Measurements from ENCODE around the gene PIWIL1.

PIWIL1 gene

DNA sequence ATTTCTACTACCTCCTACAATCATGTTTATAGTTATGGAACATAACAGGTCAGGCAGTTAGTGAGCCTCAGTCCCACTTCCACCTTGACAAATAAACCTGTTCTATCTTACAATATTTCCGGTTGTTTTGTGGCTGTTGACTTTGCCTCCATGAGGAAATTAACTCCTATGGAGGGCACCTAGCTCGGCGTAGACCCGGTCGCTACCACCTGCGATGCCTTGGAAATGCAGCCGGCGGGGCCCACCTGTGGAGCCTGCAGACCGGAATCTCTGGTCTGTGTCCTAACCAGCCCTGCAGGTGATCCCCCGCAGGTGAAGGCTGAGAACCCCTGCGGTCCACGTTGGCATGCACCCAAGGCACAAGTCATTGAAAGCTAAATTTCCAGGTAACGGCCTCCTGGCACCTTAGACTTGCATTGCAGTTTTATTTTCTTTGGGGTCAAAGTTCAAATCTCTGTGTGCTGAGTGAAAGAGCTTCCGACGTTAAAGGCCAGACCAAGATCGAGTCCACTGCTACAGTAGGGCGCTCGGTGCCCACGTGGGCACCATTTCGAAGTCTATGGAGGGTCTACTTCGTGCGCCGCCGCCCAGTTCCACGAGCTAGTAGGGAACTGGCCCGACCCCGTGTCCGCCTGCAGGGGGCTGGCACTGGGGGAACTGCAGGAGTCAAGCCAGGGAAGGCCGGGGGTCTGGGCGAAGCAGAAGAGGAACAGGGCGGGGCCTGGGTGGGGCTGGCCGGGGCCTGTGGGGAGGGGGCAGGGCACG, 782 bp upstream of the PIWIL1 start:
- no peak for DNase-seq (ENCODE audit: low read depth, low spot score)

DNA sequence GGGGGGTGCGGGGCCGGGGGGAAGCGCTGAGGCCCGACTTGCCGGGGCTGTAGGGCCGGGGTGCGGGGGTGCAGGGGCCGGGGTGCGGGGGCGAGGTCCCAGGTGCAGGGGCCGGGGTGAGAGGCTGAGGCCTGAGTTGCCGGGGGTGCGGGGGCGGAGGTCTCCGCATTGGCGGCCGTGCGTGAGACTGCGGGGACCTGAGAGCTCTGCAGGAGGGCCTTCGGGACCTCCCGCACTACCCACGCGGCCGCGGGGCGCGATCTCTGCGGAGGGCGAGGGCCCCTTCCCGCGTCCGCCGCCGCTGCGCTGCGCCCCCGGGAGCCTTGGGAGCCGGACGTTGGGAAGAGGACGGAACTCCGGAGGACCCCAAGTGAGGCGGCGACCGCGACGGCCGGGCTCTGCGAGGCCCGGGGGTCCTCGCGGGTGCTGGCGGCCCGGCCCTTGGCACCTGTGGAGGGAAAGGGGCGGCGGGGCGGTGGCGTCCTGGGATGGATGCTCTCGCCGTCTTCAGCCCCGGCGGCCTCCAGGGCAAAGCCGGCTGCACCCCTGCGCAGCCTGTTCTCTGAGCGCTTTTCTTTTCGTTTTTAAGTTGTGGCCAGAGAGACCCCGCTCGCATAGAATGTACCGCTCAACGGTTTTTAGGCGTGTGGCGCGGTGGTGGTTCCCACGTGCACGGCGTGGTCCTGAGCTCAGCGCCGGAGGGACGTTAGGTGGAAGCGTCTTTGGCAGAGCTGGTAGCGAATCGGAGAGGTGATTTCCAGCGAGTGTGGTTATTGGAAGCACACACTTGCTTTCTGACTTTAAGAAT, 1.3 kb downstream of the PIWIL1 start:
- no peak for DNase-seq (ENCODE audit: low read depth, low spot score)

DNA sequence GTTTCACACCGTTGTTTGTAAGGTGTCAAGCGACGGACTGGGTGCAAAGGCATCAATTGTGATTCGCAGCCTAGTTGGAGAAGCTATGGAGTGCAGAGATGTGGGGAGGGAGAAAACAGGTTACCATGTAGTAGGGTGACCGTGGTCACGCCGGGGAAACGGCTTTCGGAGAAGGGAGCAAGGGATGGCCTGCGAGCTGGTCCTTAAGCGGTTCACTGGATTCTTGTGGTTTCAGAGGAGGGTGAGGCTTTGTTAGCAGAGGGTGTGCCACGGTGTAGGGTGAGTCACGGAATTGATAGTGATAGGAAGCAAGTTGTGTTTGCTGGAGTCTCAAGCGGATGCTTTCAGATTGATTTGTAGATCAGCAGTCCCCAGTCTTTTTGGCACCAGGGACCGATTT, 2.3 kb downstream of the PIWIL1 start:
- no peak for DNase-seq (ENCODE audit: low read depth, low spot score)

DNA sequence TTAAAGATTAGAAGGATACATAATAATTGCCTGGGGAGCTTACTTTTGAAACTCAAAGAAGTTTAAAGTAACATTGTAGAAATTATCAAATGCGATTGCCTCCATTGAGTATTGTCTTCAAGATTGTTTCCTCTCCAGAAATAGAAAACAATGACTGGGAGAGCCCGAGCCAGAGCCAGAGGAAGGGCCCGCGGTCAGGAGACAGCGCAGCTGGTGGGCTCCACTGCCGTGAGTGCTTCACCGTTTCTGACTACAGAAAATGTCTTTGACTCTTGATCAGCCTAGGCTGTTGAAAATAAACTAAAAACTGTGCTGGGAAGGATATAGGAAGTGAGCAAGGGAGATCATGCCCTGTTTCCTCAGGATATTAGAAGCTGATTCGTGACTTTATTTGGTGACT, 4.8 kb downstream of the PIWIL1 start:
- DNase-seq (ENCODE audit: low read depth, low spot score), result no peak

DNA sequence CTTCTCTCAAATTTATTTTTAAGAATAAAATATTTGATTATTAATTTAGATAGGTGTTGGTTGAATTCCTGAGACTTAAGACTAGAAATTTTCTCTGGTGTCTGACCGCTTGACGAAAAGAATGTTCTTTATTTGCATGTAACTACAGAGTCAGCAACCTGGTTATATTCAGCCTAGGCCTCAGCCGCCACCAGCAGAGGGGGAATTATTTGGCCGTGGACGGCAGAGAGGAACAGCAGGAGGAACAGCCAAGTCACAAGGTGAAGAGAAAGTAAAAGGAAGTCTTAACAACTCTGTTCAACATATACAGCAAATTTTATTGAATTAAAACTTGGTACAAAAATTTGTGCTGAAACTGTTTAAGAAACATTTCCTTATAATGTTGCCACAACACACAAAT, 5.2 kb downstream of the PIWIL1 start:
- no peak for DNase-seq (ENCODE audit: low read depth, low spot score)

DNA sequence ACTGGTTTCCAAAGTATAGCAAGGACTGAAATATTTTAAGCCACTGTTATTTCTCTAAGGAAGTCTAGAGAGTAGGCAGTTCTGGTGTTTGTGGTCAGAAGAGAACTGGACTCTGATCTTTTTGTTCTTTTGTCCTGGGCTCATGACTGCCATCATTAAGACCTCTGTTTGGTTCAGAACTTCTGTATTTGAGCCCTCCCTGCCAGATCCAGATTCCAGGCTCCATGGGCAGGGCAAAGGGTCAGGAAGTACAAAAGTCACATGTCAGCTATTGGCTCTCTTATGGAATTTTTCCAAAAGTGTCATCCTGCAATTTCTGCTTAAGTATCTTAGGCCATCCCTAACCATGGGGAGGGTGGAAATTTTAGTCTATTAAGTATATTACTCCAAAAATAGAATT, 6.8 kb downstream of the PIWIL1 start:
- no peak for DNase-seq (ENCODE audit: low read depth, low spot score)

DNA sequence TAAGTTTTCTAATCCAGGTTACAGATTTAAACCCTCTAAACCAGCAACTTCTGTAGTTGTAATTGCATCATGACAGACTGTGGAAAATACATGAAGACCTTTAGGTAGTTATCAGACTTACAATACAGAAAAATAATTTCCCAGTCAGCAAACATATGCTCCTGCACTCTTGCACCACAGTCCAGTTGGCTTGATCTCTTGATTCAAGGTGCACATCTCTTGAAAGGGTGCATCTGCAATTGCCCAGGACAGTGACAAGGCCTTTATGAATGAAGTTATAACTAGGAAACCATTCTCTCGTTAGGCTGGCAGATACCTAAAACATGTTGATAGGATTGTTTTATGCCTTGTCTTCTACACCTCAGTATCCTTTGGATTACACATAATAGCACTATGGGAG, 7.6 kb downstream of the PIWIL1 start:
- DNase-seq (ENCODE audit: low read depth, low spot score), result no peak

DNA sequence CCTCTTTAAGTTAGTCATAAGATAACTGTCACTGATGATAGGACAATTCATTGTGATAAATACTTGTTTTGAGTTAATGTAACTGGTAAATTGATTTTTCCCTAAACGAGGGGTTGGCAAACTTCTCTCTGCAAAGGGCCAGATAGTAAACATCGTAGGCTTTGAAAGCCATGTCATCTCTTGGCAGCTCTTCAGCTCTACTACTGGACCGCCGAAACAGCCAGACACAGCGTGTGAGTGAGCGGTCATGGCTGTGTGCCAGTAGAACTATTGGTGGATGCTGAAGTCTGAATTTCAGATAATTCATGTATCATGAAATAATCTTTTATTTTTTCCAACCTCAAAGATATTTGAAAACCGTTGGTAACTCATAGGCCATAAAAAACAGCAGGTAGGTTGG, 9.9 kb downstream of the PIWIL1 start:
- no peak for DNase-seq (ENCODE audit: low read depth, low spot score)

DNA sequence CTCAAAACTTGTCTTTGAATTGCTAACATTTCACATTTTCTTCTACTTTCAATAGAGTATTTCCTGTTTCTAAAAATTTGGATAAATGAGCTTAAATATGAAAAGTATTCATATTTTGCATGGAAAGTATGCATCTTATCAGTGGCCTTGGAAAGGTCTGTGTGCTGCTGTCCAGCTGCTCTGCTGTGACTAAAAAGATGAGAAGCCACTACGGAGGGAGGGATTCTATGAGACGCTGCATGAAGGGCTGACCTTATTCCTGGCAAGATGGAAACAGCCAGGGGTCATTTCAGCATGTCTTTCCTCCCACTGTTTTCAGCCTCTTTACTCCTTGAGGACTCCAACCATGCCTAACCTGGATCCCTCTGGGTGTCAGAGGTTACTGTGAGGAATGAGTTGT, 13.0 kb downstream of the PIWIL1 start:
- no peak for DNase-seq (ENCODE audit: low read depth, low spot score)

DNA sequence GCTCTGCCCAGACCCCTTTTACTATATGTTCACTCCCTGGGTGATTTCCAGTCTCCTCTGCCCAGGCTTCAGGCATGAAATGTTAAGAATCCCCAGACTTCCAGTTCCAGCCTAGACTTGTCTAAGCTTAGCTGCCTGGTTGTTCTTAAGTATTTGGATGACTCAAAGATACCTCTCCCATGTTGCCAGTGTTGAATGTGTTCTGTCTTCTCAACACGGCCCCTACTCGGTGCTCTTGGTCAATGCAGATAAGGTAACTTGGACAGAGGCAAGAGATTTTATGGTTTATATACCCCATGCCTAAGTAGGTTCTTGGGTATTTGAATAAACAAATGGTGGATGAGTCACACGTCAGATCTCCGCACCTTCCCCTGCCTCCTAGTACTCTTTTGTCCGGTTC, 13.6 kb downstream of the PIWIL1 start:
- no peak for DNase-seq (ENCODE audit: low read depth, low spot score)

DNA sequence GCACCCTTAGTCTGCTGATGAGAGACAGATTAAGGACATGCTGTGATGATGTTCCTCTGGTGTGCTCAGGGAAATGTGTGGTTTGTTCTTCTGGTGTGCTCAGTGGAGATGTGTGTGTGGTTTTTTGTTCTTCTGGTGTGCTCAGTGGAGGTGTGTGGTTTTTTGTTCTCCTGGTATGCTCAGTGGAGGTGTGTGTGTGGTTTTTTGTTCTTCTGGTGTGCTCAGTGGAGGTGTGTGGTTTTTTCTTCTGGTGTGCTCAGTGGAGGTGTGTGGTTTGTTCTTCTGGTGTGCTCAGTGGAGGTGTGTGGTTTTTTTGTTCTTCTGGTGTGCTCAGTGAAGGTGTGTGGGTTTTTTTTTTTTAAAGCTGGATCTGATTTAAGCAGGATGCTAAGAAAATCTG, 15.4 kb downstream of the PIWIL1 start:
- no peak for DNase-seq (ENCODE audit: low read depth, low spot score)

DNA sequence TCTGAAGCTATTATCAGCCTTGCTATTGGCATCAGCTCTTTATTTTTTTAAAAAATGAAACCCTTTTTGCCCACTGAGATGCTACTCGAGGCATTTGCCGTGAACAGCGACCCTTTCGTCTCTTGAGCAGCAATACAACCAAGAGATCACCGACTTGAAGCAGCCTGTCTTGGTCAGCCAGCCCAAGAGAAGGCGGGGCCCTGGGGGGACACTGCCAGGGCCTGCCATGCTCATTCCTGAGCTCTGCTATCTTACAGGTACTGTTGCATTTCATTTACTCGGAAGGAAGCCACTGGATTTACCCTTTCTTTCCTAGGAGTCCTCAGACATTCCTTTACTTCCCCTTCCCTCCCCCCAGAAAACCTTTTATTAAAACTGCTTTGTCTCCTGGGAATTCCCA, 16.7 kb downstream of the PIWIL1 start:
- DNase-seq (ENCODE audit: low read depth, low spot score), result no peak

DNA sequence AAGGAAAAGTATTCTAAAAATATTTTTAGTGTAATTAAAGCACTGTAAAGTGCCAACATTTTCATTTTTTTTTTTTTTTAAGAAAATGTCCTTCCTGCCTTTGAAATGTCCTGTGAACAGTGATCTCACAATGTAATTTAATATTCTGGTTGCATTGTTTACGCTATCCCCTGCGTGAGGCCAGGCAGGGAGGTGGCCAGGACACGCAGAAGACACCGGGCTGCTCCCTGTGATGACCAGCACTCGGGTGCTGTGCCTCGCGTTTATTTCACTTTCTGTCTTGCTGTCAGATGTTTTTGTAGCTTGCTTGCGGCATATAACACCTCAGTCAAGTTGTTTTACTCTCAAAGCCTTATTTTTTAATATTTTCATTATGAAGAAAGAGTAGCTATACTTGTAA, 18.5 kb downstream of the PIWIL1 start:
- no peak for DNase-seq (ENCODE audit: low read depth, low spot score)

DNA sequence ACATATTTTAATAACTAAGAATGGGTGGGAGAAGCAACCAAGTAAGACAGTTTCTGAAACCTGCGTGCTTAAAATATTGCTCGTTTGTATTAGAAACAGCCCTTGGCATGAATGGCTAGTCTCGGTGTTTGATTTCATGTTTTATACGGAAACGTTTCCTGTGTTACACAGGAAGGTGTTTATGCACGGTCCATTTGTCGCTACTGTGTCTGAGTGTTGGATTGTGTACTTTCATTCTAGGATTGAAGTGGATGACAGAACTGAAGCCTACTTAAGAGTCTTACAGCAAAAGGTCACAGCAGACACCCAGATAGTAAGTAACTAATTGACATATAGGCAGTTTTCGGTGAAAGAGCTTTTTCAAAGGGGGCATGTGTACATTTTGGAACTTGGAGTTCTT, 19.6 kb downstream of the PIWIL1 start:
- DNase-seq (ENCODE audit: low read depth, low spot score), result no peak

DNA sequence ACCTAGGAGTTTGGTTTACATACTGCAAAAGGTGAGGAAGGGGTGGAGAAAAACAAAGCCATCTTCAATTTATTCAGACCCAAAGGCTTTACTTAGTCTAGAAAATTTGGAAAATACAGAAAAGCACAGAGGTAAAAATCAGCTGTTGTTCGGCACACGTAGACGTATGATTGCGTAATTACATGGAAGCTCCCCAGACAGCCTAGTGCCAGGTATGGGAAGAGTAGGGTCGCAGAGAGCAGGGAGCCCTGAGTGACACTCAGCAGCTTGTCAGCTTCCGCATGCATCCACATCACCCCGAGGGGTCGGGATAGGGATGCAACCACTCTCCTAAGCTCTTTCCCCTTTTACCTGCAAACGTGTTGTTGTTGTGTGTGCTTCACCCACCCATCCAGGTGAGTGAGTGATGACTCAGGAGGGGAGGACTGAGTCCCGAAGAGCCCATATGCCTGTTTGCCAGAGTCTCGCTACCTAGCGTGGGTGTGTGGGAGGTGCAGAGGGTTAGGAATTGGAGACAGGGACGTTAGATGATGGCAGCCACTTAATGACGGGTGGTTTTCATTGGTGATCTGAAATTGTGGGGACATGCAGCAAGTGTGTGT, 20.1 kb downstream of the PIWIL1 start:
- no peak for DNase-seq (ENCODE audit: low read depth, low spot score)

DNA sequence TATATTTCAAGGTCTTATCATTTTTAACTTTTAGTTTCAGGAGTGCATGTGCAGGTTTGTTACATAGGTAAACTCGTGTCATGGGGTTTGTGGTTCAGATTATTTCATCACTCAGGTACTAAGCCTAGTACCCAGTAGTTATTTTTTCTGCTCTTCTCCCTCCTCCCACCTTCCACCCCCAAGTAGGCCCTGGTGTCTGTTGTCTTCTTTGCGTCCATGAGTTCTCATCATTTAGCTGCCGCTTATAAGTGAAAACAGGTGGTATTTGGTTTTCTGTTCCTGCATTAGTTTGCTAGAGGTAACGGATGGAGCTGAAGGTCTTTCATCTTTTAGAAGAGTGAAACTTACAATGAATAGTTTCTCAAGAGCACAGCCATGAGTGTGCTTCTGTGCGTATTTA, 24.4 kb downstream of the PIWIL1 start:
- no peak for DNase-seq (ENCODE audit: low read depth, low spot score)

DNA sequence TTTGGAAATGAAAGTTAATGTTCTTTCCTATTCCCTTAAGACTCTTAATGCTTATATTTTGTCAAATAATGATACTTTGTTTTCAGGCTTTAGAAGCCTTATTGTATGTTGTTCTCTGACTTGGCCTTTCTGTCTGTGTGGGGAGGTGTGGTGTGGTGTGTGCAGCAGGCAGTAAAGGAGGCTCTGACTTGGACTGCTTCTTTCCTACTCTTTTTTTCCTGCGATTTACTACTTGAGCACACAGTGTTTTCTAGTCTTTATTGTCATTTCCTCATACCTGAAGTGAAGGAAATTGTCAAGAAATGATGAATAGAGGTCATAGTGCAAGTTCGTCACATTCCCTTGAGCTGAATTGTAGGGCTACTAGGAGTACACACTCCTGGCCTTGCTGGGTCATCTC, 26.9 kb downstream of the PIWIL1 start:
- DNase-seq (ENCODE audit: low read depth, low spot score), result no peak

DNA sequence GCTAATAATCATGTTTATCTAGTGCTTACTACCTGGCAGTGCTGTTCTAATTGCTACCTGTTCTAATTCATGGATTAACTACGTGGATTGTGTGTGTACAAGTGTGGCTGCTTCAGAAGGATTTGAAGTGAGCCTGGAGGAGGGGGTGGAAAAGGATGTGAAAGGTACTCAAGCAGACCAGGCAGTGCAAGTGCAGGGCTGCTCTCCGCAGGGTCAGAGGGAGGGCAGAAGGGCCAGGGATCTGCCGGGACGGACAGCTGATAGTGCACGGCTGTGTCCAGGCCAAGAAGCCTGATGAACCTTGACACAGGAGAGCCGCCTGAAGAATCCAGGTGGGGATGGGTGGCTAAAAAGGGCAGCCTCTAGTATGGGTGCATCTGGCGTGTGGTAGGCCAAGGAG, 28.5 kb downstream of the PIWIL1 start:
- DNase-seq (ENCODE audit: low read depth, low spot score), result no peak

DNA sequence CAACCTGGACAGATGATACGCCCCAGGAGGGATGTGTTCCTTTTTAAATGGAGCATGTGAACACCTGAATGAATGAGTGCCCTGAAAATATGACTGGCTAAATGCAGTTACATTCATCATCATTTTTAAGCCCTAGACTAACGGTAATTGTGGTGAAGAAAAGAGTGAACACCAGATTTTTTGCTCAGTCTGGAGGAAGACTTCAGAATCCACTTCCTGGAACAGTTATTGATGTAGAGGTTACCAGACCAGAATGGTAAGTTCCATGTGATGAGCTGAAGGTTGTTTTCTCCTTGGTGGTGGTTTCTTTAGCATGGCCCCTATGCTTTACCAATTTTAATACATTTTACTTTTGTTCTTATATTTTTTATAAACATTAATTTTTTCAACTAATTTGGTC, 29.3 kb downstream of the PIWIL1 start:
- DNase-seq (ENCODE audit: low read depth, low spot score), result no peak

DNA sequence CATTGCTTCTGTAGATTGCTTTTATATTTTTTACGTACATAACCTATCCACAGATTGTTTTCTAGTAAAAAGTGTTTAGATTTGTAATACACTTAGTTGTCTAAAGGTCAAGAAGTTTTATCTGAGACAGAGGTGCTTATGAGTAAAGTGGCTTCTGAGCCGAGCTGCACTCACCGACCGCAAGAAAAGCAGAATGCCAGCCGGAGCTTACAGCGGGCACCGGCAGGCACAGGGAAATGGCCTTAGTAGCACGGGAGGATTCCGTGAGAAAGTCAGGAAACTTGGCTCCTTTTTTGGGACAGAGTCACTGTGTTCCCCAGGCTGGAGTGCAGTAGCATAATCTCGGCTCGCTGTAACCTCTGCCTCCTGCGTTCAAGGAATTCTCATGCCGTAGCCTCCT, 29.8 kb downstream of the PIWIL1 start:
- no peak for DNase-seq (ENCODE audit: low read depth, low spot score)

DNA sequence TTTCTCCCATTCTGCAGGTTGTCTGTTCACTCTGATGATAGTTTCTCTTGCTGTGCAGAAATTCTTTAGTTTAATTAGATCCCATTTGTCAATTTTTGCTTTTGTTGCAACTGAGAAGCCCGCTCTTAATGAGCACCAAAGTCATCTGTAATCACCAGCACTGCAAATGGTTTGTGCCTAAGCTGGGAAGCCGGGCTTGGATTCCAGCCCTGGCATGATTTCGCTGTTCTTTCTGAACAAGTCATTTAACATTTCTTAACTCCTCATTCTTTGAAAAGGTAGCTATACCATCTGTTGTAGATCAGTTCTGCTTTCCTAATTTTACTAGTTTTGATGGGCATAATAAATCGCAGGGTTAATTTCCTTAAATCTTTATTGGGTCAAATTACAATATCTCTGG, 32.1 kb downstream of the PIWIL1 start:
- DNase-seq (ENCODE audit: low read depth, low spot score), result no peak

DNA sequence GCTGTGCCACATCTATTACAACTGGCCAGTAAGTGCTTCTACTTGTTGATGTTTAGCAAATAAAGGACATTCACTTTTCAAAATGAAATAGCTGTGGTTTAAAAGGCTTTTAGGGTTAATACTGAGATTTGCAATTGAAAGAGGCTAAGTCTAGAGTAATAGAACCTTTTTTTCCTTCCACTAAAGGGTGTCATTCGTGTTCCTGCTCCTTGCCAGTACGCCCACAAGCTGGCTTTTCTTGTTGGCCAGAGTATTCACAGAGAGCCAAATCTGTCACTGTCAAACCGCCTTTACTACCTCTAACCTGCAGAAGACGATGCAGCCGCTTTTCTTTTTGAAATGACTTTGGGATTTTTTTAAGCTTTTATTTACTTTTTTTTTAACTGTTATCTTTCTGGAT, 33.6 kb downstream of the PIWIL1 start:
- DNase-seq (ENCODE audit: low read depth, low spot score), result no peak

DNA sequence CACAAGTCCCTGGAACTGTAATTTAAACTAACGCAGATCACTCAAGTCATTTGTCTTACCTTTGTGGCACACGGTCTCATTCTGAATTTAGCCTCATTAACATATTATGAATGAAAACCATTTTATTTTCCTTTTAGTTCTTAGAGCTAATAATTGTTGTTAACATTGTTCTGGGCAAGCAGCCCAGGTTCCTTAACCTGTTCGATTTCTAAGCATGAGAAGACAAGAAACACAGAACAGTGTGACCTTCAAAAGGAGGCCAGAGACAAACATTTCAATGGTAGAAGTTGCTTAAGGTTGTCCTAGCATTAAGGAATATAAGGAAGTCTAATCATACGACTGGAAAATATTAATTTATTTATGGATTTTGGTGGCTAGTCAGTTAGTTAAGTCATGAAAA, 35.2 kb downstream of the PIWIL1 start:
- no peak for DNase-seq (ENCODE audit: low read depth, low spot score)
